ENCODE measurements around the gene HS3ST2. TPM values are rescaled to one million over a fixed set of nuclear protein-coding genes. Genes with fewer than 3 reads are reported as not detected.

The HS3ST2 gene
- total RNA-seq, 1 experiment from 2014 or later, result not detected

DNA sequence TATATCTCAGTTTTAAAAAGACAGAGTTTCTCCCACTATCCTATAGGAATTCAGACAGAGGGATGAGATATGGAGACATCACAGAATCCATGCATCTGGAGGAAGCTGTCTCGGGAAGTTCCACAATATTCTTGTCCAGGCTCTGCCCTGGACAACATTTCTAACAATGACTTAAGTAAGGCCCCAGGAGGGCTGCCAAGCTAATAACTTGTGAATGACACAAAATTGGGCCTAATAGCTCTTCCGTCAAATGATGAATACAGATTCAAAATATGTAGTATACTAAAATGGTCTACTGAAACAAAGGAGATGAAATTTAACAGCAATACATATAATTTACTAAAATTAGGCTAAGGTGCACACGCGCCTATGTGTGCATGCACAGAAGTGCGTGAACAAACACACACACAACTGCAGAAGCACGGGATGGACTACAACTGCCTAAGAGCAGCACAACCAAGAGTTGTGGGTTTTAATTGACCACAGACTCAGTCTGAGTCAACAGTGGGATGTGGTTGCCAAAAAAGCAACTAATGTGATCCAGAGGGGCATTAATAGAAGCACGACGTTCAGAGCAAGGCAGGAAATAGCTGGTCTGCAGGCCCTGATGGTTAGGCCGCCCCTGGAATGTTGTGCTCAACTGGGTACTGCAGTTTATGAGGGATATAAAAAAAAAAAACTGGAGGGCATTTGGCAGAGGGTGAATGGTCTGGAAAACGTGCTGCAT, 26.3 kb upstream of the HS3ST2 start:
- H3K27ac Mint-ChIP-seq (ENCODE audit: unreplicated experiment), result no peak overlapping the region
- H3K4me3 Mint-ChIP-seq (ENCODE audit: low read depth, unreplicated experiment), result no peak overlapping the region
- no TSS peak for BruUV-seq (replicated peaks)
- no peaks in the 10 kb centered on the region for H3K27me3 Mint-ChIP-seq (ENCODE audit: unreplicated experiment)
- peaks cover 2% of the 10 kb centered on the region for H3K9me3 Mint-ChIP-seq (ENCODE audit: low read depth, unreplicated experiment)
- H3K4me1 Mint-ChIP-seq (ENCODE audit: low read depth, unreplicated experiment), result peaks cover 16% of the 10 kb centered on the region
- CTCF ChIA-PET, result interaction anchor here (1.3 kb wide), 1 partner anchor 71 kb away, joined by 3 read pairs; no protein-coding TSS in a partner anchor
- no peak for TF ChIP-seq CTCF (IDR thresholded peaks at IDR 0.05; ENCODE audit: unreplicated experiment)
- DNase-seq, result peak; percentile 16
- intact Hi-C loops (cut with micrococcal nuclease; ENCODE audit: unreplicated experiment), result no loop called here
- no peaks in the 10 kb centered on the region for H3K36me3 Mint-ChIP-seq (ENCODE audit: insufficient read depth, unreplicated experiment)

- intact Hi-C loops (cut with micrococcal nuclease; ENCODE audit: unreplicated experiment), result no loop called here
- Mint-ChIP-seq H3K27ac (ENCODE audit: unreplicated experiment) (no peak overlapping the region), H3K36me3 (ENCODE audit: insufficient read depth, unreplicated experiment) (no peaks in the 10 kb centered on the region), H3K9me3 (ENCODE audit: low read depth, unreplicated experiment) (peaks cover 2% of the 10 kb centered on the region), H3K4me3 (ENCODE audit: low read depth, unreplicated experiment) (no peak overlapping the region), H3K27me3 (ENCODE audit: unreplicated experiment) (no peaks in the 10 kb centered on the region), H3K4me1 (ENCODE audit: low read depth, unreplicated experiment) (peaks cover 16% of the 10 kb centered on the region)
- CTCF ChIA-PET, result interaction anchor here (1.3 kb wide), 1 partner anchor 70 kb away, joined by 3 read pairs; no protein-coding TSS in a partner anchor
- no peak for DNase-seq
- no peak for TF ChIP-seq CTCF (IDR thresholded peaks at IDR 0.05; ENCODE audit: unreplicated experiment)
- BruUV-seq (replicated peaks), result no TSS peak
Observed at GRCh38 chr16:22788193-22788530, 25.8 kb upstream of the HS3ST2 start.

- Mint-ChIP-seq H3K9me3 (ENCODE audit: low read depth, unreplicated experiment) (peaks cover 2% of the 10 kb centered on the region), H3K27ac (ENCODE audit: unreplicated experiment) (no peak overlapping the region), H3K4me3 (ENCODE audit: low read depth, unreplicated experiment) (no peak overlapping the region), H3K36me3 (ENCODE audit: insufficient read depth, unreplicated experiment) (no peaks in the 10 kb centered on the region), H3K27me3 (ENCODE audit: unreplicated experiment) (no peaks in the 10 kb centered on the region), H3K4me1 (ENCODE audit: low read depth, unreplicated experiment) (peaks cover 16% of the 10 kb centered on the region)
- no peak for TF ChIP-seq CTCF (IDR thresholded peaks at IDR 0.05; ENCODE audit: unreplicated experiment)
- peak; percentile 18 for DNase-seq
- intact Hi-C loops (cut with micrococcal nuclease; ENCODE audit: unreplicated experiment), result no loop called here
- CTCF ChIA-PET, result interaction anchor here (0.7 to 1.3 kb wide), 2 partner anchors 42 to 69 kb away, joined by 3 to 4 read pairs; no protein-coding TSS in a partner anchor
- no TSS peak for BruUV-seq (replicated peaks)
Observed at GRCh38 chr16:22789281-22789945, 24.5 kb upstream of the HS3ST2 start.

GRCh38 chr16:22797551-22797950, 16.4 kb upstream of the HS3ST2 start:
- peaks cover 13% of the 10 kb centered on the region for H3K27me3 Mint-ChIP-seq (ENCODE audit: unreplicated experiment)
- CTCF ChIA-PET, result no interaction called here
- no TSS peak for BruUV-seq (replicated peaks)
- H3K4me1 Mint-ChIP-seq (ENCODE audit: low read depth, unreplicated experiment), result peaks cover 8% of the 10 kb centered on the region
- intact Hi-C loops (cut with micrococcal nuclease; ENCODE audit: unreplicated experiment), result no loop called here
- no peak overlapping the region for H3K27ac Mint-ChIP-seq (ENCODE audit: unreplicated experiment)
- DNase-seq, result no peak
- H3K36me3 Mint-ChIP-seq (ENCODE audit: insufficient read depth, unreplicated experiment), result no peaks in the 10 kb centered on the region
- no peak for TF ChIP-seq CTCF (IDR thresholded peaks at IDR 0.05; ENCODE audit: unreplicated experiment)
- H3K4me3 Mint-ChIP-seq (ENCODE audit: low read depth, unreplicated experiment), result no peak overlapping the region
- H3K9me3 Mint-ChIP-seq (ENCODE audit: low read depth, unreplicated experiment), result no peaks in the 10 kb centered on the region
